GM23338 (cell line): ENCODE results near the gene STPG4.

Source experiments
- EZH2 ChIP-seq: fragments of 200-600 bp; sonication (generic); IDR thresholded peaks from one replicate; pipeline ENCODE4 v1.8.0; 2017; ENCODE audit warnings: antibody characterized with exemption, mild to moderate bottlenecking, low read depth; ENCODE audit not compliant: unreplicated experiment
- JUNB ChIP-seq: IDR thresholded peaks from one replicate; pipeline ENCODE4 v1.6.1; 2016; ENCODE audit warnings: antibody characterized with exemption; ENCODE audit not compliant: unreplicated experiment
- NANOG ChIP-seq: IDR thresholded peaks from 2 replicates; pipeline ENCODE4 v1.6.1; 2016; ENCODE audit warnings: antibody characterized with exemption, borderline replicate concordance
- POLR2AphosphoS5 ChIP-seq: IDR thresholded peaks from 2 replicates; pipeline ENCODE4 v1.6.1; 2016; ENCODE audit warnings: antibody characterized with exemption, low read depth
- STAT1 ChIP-seq: IDR thresholded peaks from one replicate; pipeline ENCODE4 v1.6.1; 2016; ENCODE audit warnings: antibody characterized with exemption; ENCODE audit not compliant: unreplicated experiment
- TF ChIP-seq, protein P1 (sequence below), 2 experiments: fragments of 200-600 bp in 1 of 2; sonication (generic) in 1 of 2; conservative IDR thresholded peaks; 2 replicates each; pipeline versions ENCODE4 v1.5.1 to v1.6.1; 2016 to 2017; ENCODE audit warnings: antibody characterized with exemption in 2 of 2, low read depth in 2 of 2, mild to moderate bottlenecking in 2 of 2, moderate library complexity in 1 of 2
- TF ChIP-seq, protein P2 (sequence below): IDR thresholded peaks from one replicate; pipeline ENCODE4 v1.6.1; 2018; ENCODE audit warnings: antibody characterized with exemption; ENCODE audit not compliant: unreplicated experiment
- TF ChIP-seq, protein P3 (sequence below): IDR thresholded peaks from 2 replicates; pipeline ENCODE4 v1.6.1; 2016; ENCODE audit warnings: antibody characterized with exemption

DNA sequence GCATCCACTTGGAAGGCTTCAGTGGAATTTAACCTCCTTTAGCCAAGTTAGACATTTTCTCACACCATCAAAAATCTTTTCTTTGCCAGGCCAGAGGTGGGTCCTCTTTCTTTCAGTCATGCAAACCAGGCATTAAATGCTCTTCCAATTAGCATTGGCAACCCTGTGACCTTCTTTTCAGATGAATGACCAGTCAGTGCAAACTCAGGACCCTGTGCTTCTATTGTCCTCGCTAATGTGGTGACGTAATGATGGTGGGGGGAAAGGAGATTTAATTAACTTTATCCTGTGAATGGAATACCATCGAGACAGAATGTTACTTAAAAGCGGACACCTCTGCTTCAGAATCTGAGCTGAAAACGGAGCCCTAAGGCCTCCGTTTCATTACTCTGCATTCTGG, 23.2 kb upstream of the STPG4 start:
- TF ChIP-seq, protein P1, sequence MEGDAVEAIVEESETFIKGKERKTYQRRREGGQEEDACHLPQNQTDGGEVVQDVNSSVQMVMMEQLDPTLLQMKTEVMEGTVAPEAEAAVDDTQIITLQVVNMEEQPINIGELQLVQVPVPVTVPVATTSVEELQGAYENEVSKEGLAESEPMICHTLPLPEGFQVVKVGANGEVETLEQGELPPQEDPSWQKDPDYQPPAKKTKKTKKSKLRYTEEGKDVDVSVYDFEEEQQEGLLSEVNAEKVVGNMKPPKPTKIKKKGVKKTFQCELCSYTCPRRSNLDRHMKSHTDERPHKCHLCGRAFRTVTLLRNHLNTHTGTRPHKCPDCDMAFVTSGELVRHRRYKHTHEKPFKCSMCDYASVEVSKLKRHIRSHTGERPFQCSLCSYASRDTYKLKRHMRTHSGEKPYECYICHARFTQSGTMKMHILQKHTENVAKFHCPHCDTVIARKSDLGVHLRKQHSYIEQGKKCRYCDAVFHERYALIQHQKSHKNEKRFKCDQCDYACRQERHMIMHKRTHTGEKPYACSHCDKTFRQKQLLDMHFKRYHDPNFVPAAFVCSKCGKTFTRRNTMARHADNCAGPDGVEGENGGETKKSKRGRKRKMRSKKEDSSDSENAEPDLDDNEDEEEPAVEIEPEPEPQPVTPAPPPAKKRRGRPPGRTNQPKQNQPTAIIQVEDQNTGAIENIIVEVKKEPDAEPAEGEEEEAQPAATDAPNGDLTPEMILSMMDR (conservative IDR thresholded peaks at IDR 0.05; ENCODE audit: low read depth in 2 of 2) = no peak
- TF ChIP-seq EZH2 = no peak
- no peak for TF ChIP-seq STAT1
- no peak for TF ChIP-seq POLR2AphosphoS5
- TF ChIP-seq JUNB = no peak
- TF ChIP-seq, protein P2, sequence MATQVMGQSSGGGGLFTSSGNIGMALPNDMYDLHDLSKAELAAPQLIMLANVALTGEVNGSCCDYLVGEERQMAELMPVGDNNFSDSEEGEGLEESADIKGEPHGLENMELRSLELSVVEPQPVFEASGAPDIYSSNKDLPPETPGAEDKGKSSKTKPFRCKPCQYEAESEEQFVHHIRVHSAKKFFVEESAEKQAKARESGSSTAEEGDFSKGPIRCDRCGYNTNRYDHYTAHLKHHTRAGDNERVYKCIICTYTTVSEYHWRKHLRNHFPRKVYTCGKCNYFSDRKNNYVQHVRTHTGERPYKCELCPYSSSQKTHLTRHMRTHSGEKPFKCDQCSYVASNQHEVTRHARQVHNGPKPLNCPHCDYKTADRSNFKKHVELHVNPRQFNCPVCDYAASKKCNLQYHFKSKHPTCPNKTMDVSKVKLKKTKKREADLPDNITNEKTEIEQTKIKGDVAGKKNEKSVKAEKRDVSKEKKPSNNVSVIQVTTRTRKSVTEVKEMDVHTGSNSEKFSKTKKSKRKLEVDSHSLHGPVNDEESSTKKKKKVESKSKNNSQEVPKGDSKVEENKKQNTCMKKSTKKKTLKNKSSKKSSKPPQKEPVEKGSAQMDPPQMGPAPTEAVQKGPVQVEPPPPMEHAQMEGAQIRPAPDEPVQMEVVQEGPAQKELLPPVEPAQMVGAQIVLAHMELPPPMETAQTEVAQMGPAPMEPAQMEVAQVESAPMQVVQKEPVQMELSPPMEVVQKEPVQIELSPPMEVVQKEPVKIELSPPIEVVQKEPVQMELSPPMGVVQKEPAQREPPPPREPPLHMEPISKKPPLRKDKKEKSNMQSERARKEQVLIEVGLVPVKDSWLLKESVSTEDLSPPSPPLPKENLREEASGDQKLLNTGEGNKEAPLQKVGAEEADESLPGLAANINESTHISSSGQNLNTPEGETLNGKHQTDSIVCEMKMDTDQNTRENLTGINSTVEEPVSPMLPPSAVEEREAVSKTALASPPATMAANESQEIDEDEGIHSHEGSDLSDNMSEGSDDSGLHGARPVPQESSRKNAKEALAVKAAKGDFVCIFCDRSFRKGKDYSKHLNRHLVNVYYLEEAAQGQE = no peak
- TF ChIP-seq, protein P3, sequence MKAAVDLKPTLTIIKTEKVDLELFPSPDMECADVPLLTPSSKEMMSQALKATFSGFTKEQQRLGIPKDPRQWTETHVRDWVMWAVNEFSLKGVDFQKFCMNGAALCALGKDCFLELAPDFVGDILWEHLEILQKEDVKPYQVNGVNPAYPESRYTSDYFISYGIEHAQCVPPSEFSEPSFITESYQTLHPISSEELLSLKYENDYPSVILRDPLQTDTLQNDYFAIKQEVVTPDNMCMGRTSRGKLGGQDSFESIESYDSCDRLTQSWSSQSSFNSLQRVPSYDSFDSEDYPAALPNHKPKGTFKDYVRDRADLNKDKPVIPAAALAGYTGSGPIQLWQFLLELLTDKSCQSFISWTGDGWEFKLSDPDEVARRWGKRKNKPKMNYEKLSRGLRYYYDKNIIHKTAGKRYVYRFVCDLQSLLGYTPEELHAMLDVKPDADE = no peak
- no peak for TF ChIP-seq NANOG
